SK-N-SH (cell line): ENCODE results near the gene BCO1. TPM values are rescaled to one million over a fixed set of nuclear protein-coding genes. Genes with fewer than 3 reads are reported as not detected.

Source experiments
- CTCF ChIA-PET: fragments of 300-600, 350-600 bp; formaldehyde crosslinking; extraction: SDS; loops from one replicate; lab custom pipeline; 2021; lab: Yijun Ruan, JAX
- POLR2A ChIA-PET: fragments of 350-600 bp; sonication (Branson Sonifier 250); formaldehyde crosslinking; extraction: SDS; loops from one replicate; lab custom pipeline; 2020; ENCODE audit warnings: antibody characterized with exemption, inconsistent platforms; lab: Yijun Ruan, JAX
- DNase-seq: peaks from one replicate; pipeline ENCODE4 v3.0.0; 2012
- H2AFZ ChIP-seq: fragments of 200-600 bp; sonication (generic); 2 replicates; pipeline ENCODE4 v1.8.1; 2016; ENCODE audit warnings: antibody characterized with exemption, mild to moderate bottlenecking, low read depth
- H3F3A ChIP-seq: fragments of 200-600 bp; sonication (generic); replicated peaks from 2 replicates; pipeline ENCODE3; 2016; ENCODE audit warnings: antibody characterized with exemption, mild to moderate bottlenecking; ENCODE audit not compliant: insufficient read depth
- H3K27ac ChIP-seq, 2 experiments: fragments of 200-500 bp in 1 of 2; fragments of 200-600 bp in 1 of 2; sonication (Bioruptor generic) in 1 of 2; sonication (generic), shearing (Covaris generic) in 1 of 2; 2 replicates each; pipeline versions ENCODE4 v1.5.1 to v1.6.1; 2014 to 2016; ENCODE audit warnings: low read depth in 2 of 2, inconsistent platforms in 1 of 2, low read length in 1 of 2, mild to moderate bottlenecking in 1 of 2, mixed read lengths in 1 of 2
- H3K27me3 ChIP-seq: fragments of 200-600 bp; sonication (generic), shearing (Covaris generic); 2 replicates; pipeline ENCODE4 v1.6.1; 2016; ENCODE audit warnings: mixed run types; ENCODE audit not compliant: insufficient read depth
- H3K36me3 ChIP-seq, 2 experiments: fragments of 200-500 bp in 1 of 2; fragments of 200-600 bp in 1 of 2; sonication (Bioruptor generic) in 1 of 2; sonication (generic) in 1 of 2; replicated peaks in 1 of 2; 2 replicates each; pipeline versions ENCODE3 to v1.5.1; 2014 to 2016; ENCODE audit warnings: low read length in 1 of 2, mild to moderate bottlenecking in 1 of 2; ENCODE audit not compliant: insufficient read depth in 2 of 2, control insufficient read depth in 1 of 2
- H3K4me1 ChIP-seq, 2 experiments: fragments of 200-500 bp in 1 of 2; fragments of 200-600 bp in 1 of 2; sonication (Bioruptor generic) in 1 of 2; sonication (generic), shearing (Covaris generic) in 1 of 2; 2 replicates each; pipeline versions ENCODE4 v1.5.1 to v1.6.1; 2014 to 2016; ENCODE audit warnings: low read depth in 1 of 2, low read length in 1 of 2, mixed run types in 1 of 2; ENCODE audit not compliant: insufficient read depth in 2 of 2, control insufficient read depth in 1 of 2
- H3K4me2 ChIP-seq: fragments of 200-600 bp; sonication (generic), shearing (Covaris generic); 2 replicates; pipeline ENCODE4 v1.6.1; 2017; ENCODE audit warnings: mixed run types
- H3K4me3 ChIP-seq, 2 experiments: fragments of 200-500 bp in 1 of 2; fragments of 200-600 bp in 1 of 2; sonication (Bioruptor generic) in 1 of 2; sonication (generic), shearing (Covaris generic) in 1 of 2; 2 replicates each; pipeline versions ENCODE4 v1.5.1 to v1.8.1; 2014 to 2016; ENCODE audit warnings: low read depth in 2 of 2, inconsistent platforms in 1 of 2, low read length in 1 of 2, mild to moderate bottlenecking in 1 of 2, mixed read lengths in 1 of 2, moderate library complexity in 1 of 2
- H3K79me2 ChIP-seq: fragments of 200-600 bp; sonication (generic); 2 replicates; pipeline ENCODE4 v1.8.1; 2017; ENCODE audit warnings: mild to moderate bottlenecking; ENCODE audit not compliant: insufficient read depth
- H3K9ac ChIP-seq: fragments of 200-600 bp; sonication (generic); 2 replicates; pipeline ENCODE4 v1.6.1; 2017; ENCODE audit warnings: mixed run types
- H3K9me2 ChIP-seq: fragments of 200-600 bp; sonication (generic); 2 replicates; pipeline ENCODE4 v1.6.1; 2017; ENCODE audit warnings: mixed run types
- H3K9me3 ChIP-seq: fragments of 200-600 bp; sonication (generic); 2 replicates; pipeline ENCODE4 v1.6.1; 2017; ENCODE audit warnings: mixed run types, mild to moderate bottlenecking, moderate library complexity
- H4K20me1 ChIP-seq: fragments of 200-600 bp; sonication (generic); 2 replicates; pipeline ENCODE4 v1.6.1; 2017; ENCODE audit warnings: mild to moderate bottlenecking, mixed run types; ENCODE audit not compliant: insufficient read depth
- CTCF ChIP-seq: fragments of 200-600 bp; sonication (generic); IDR thresholded peaks from 2 replicates; pipeline ENCODE4 v1.6.1; 2017; ENCODE audit warnings: antibody characterized with exemption, mild to moderate bottlenecking, moderate library complexity
- ELF1 ChIP-seq: IDR thresholded peaks from 2 replicates; pipeline ENCODE4 v1.4.0; 2012
- FOXJ3 ChIP-seq: sonication (generic); formaldehyde crosslinking; IDR thresholded peaks from 2 replicates; pipeline ENCODE4 v1.5.1; 2020; ENCODE audit warnings: mild to moderate bottlenecking, missing genetic modification reagents
- FOXM1 ChIP-seq: IDR thresholded peaks from 2 replicates; pipeline ENCODE4 v1.4.0; 2012; ENCODE audit warnings: low read depth, mild to moderate bottlenecking
- GABPA ChIP-seq: IDR thresholded peaks from 2 replicates; pipeline ENCODE4 v1.4.0; 2012; ENCODE audit warnings: low read depth, mild to moderate bottlenecking
- JUND ChIP-seq: IDR thresholded peaks from 2 replicates; pipeline ENCODE4 v1.4.0; 2012
- MAX ChIP-seq: IDR thresholded peaks from 2 replicates; pipeline ENCODE4 v1.4.0; 2012; ENCODE audit warnings: low read depth
- MEF2A ChIP-seq: IDR thresholded peaks from 2 replicates; pipeline ENCODE4 v1.4.0; 2012; ENCODE audit warnings: low read depth, borderline replicate concordance
- NRF1 ChIP-seq: IDR thresholded peaks from 2 replicates; pipeline ENCODE4 v1.6.1; 2012; ENCODE audit warnings: low read depth, mild to moderate bottlenecking, low read length
- PBX3 ChIP-seq: IDR thresholded peaks from 2 replicates; pipeline ENCODE4; 2012
- POLR2AphosphoS5 ChIP-seq: IDR thresholded peaks from 2 replicates; pipeline ENCODE4 v1.6.1; 2012; ENCODE audit warnings: low read depth, low read length
- RAD21 ChIP-seq: IDR thresholded peaks from 2 replicates; pipeline ENCODE4 v1.6.1; 2012; ENCODE audit warnings: mild to moderate bottlenecking, low read length
- RCOR1 ChIP-seq: fragments of 150-350 bp; IDR thresholded peaks from 2 replicates; pipeline ENCODE4 v1.6.1; 2017; ENCODE audit warnings: antibody characterized with exemption, low read length
- RFX5 ChIP-seq: IDR thresholded peaks from 2 replicates; pipeline ENCODE4 v1.6.1; 2012; ENCODE audit warnings: mild to moderate bottlenecking, improper control_type of control experiment, low read length
- SMC3 ChIP-seq: IDR thresholded peaks from 2 replicates; pipeline ENCODE4 v1.6.1; 2012; ENCODE audit warnings: low read depth, low read length, improper control_type of control experiment
- TCF12 ChIP-seq: IDR thresholded peaks from 2 replicates; pipeline ENCODE4 v1.4.0; 2012
- TEAD4 ChIP-seq: IDR thresholded peaks from 2 replicates; pipeline ENCODE4 v1.4.0; 2012; ENCODE audit warnings: mild to moderate bottlenecking, borderline replicate concordance; ENCODE audit not compliant: insufficient read depth
- USF1 ChIP-seq: IDR thresholded peaks from 2 replicates; pipeline ENCODE4 v1.4.0; 2012; ENCODE audit warnings: low read depth, borderline replicate concordance
- USF2 ChIP-seq: fragments of 150-350 bp; IDR thresholded peaks from 2 replicates; pipeline ENCODE4 v1.6.1; 2017; ENCODE audit warnings: antibody characterized with exemption, low read length, low read depth, borderline replicate concordance
- ZBTB33 ChIP-seq: IDR thresholded peaks from 2 replicates; pipeline ENCODE4 v1.4.0; 2012; ENCODE audit warnings: low read depth, borderline replicate concordance
- WGBS: methylation state at CpG from one replicate; pipeline ENCODE4 v1.1.6; 2017; ENCODE audit warnings: low lambda C conversion rate; 5-methylcytosine and 5-hydroxymethylcytosine counted together
- polyA plus RNA-seq, 3 experiments: library from polyadenylated mRNA; depleted of rRNA; stranded (reverse); fragments of >200 nt; gene quantifications; 2 replicates each; pipeline ENCODE4 v1.2.3, GENCODE V29; 2012

BCO1 gene
- polyA plus RNA-seq, 1 of the 3 experiments (the other 2 are of a cell fraction): 0.02 TPM

- Histone ChIP-seq H3K9me2 (no peaks in the 10 kb centered on the region), H3F3A (no peaks in the 10 kb centered on the region), H3K9me3 (no peaks in the 10 kb centered on the region), H3K9ac (no peak overlapping the region), H3K36me3 (no peaks in the 10 kb centered on the region), H3K27ac (no peak overlapping the region), H4K20me1 (no peaks in the 10 kb centered on the region), H3K27me3 (no peaks in the 10 kb centered on the region), H3K79me2 (no peaks in the 10 kb centered on the region), H3K4me3 (no peak overlapping the region), H3K4me1 (no peaks in the 10 kb centered on the region), H2AFZ (no peak overlapping the region), H3K4me2 (no peak overlapping the region)
- TF ChIP-seq TCF12 (no peak), MEF2A (no peak), NRF1 (no peak), TEAD4 (no peak), FOXJ3 (CRISPR knock-in tag) (no peak), MAX (no peak), USF1 (no peak), RAD21 (no peak), GABPA (no peak), USF2 (no peak), ZBTB33 (no peak), FOXM1 (no peak), RCOR1 (no peak), ELF1 (no peak), POLR2AphosphoS5 (no peak), PBX3 (no peak), CTCF (no peak), SMC3 (no peak), JUND (no peak), RFX5 (no peak)
- ChIA-PET CTCF (interaction anchor here (0.6 to 1.0 kb wide), 2 partner anchors 88 to 405 kb away, joined by 3 read pairs; no protein-coding TSS in a partner anchor), POLR2A (no interaction called here)
- whole genome bisulfite sequencing: 51% methylated on average over 5 of the region's 5 CpGs
- no peak for DNase-seq
Observed at GRCh38 chr16:81292936-81293335, 54.4 kb downstream of the BCO1 start.
